Peyer's patch (tissue), 4 donors: Measurements from ENCODE around the gene CDH23. TPM values are rescaled to one million over a fixed set of nuclear protein-coding genes. Genes with fewer than 3 reads are reported as not detected.

ENCODE experiments used
- DNase-seq, 3 donors: peaks; one replicate each; pipeline ENCODE4 v3.0.0-alpha.2; 2017 to 2019
- H3K27ac ChIP-seq, 4 donors: fragments of 200-600 bp; sonication (generic); one replicate each; pipeline ENCODE4 v1.5.1; 2016 to 2019
- H3K27me3 ChIP-seq, 2 donors: fragments of 200-600 bp; sonication (generic); one replicate each; pipeline ENCODE4 v1.5.1; 2019
- H3K36me3 ChIP-seq, 3 donors: fragments of 200-600 bp; sonication (generic); one replicate each; pipeline ENCODE4 v1.5.1; 2016 to 2019
- H3K4me1 ChIP-seq, 4 donors: fragments of 200-600 bp; sonication (generic); one replicate each; pipeline ENCODE4 v1.5.1; 2016 to 2019
- H3K4me3 ChIP-seq, 4 donors: fragments of 200-600 bp; sonication (generic); 1 replicate in 3 of 4; 2 replicates in 1 of 4; pipeline ENCODE4 v1.5.1; 2016 to 2019; ENCODE audit warnings: mild to moderate bottlenecking in 1 of 4
- H3K9me3 ChIP-seq, 4 donors: fragments of 200-600 bp; sonication (generic); one replicate each; pipeline ENCODE4 v1.5.1; 2016 to 2019; ENCODE audit warnings: mild to moderate bottlenecking in 1 of 4
- CTCF ChIP-seq, 6 experiments: fragments of 450-650 bp in 4 of 6; fragments of 200-600 bp in 2 of 6; sonication (generic) in 1 of 6; IDR thresholded peaks; one replicate each; pipeline ENCODE4 v1.5.1; 2017 to 2019; ENCODE audit warnings: antibody characterized with exemption in 6 of 6, mild to moderate bottlenecking in 3 of 6, moderate library complexity in 1 of 6
- POLR2A ChIP-seq, 2 donors: fragments of 450-650 bp; IDR thresholded peaks; one replicate each; pipeline ENCODE4 v1.5.1; 2017; ENCODE audit warnings: antibody characterized with exemption in 2 of 2, mild to moderate bottlenecking in 2 of 2, moderate library complexity in 2 of 2
- total RNA-seq, 4 donors: library from RNA; depleted of rRNA; stranded (reverse); fragments of >200 nt; gene quantifications; one replicate each; pipeline ENCODE4 v1.1.0, GENCODE V29; 2016

Gene CDH23
- total RNA-seq, 4 donors from 2014 or later, result 3.2 to 9.9 (median 5.4) TPM

DNA sequence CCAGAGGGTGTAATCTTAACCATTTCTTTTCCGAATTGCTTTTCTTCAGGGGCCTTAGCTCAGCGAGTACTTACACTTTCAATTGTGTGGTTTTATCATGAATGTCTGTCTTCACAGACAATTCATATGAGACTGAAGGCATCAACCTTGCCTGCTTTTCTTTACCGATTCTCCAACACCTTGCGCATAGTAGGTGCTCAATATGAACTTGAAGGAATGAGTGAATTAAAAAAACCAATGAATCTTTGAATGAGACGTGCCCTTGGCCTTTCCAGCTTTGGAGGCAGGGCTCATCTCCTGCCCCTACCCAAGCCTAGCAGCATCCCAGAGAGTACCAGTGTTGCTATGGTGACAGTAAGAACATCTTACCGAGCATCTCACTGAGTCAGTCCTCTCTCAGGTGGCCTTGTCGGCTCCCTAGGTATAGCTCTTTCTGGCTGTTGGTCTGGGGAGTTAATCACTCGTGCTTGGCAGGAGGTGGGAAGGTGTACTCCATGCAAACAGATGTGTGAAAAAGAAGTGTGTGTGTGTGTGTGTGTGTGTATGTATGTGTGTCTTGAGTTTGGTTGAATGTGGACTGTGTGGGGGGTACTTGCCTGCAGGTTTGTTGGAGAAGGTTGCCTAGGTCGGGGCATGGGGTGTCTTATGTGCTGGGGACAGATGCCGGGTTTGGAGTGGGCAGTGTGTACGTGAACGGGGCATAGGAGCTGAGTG is 215.1 kb downstream of the CDH23 start:
- no peak overlapping the region for H3K4me3 ChIP-seq
- H3K27ac ChIP-seq, result no peak overlapping the region
- peaks cover 0 to 15% (median 7%) of the 10 kb centered on the region in 4 donors for H3K4me1 ChIP-seq
- TF ChIP-seq CTCF (IDR thresholded peaks at IDR 0.05) (no peak), POLR2A (IDR thresholded peaks at IDR 0.05) (no peak)
- no peaks in the 10 kb centered on the region for H3K36me3 ChIP-seq
- no peak for DNase-seq
- H3K9me3 ChIP-seq, result no peaks in the 10 kb centered on the region
- H3K27me3 ChIP-seq, result no peaks in the 10 kb centered on the region

GRCh38 chr10:71613261-71613777 is 216.6 kb downstream of the CDH23 start:
- TF ChIP-seq CTCF (IDR thresholded peaks at IDR 0.05), result no peak
- TF ChIP-seq POLR2A (IDR thresholded peaks at IDR 0.05), result peak; percentile 23 to 73
- H3K36me3 ChIP-seq, result no peaks in the 10 kb centered on the region
- DNase-seq, result peak in 2 of 3 donors; percentile 76 to 81
- no peaks in the 10 kb centered on the region for H3K9me3 ChIP-seq
- H3K4me3 ChIP-seq, result no peak overlapping the region
- peaks cover 0 to 15% (median 7%) of the 10 kb centered on the region in 4 donors for H3K4me1 ChIP-seq
- peak overlapping the region in 3 of 4 donors; percentile 66 to 90 (median 78) for H3K27ac ChIP-seq
- H3K27me3 ChIP-seq, result no peaks in the 10 kb centered on the region

DNA sequence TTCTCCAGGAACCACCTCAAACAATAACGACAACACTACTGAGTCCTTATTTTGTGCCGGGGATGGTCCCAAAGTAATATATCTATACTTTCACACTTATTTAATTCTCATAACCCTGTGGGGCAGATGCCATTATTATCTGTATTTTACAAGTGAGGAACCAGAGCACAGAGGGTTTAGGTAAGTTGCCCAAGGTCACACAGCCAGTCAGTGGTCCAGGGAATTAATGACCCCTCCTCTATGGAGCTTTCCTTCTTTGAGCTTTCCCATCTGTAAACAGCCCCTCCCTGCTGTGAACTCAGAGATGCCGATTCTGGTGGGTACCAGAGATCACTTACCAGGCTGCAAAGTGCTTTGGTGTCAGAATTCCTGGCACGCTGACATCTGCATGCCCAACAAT is 217.2 kb downstream of the CDH23 start:
- no peak for DNase-seq
- Histone ChIP-seq H3K9me3 (no peaks in the 10 kb centered on the region), H3K27me3 (no peaks in the 10 kb centered on the region), H3K4me1 (peaks cover 0 to 15% (median 7%) of the 10 kb centered on the region in 4 donors), H3K27ac (peak overlapping the region in 3 of 4 donors; percentile 66 to 90 (median 78)), H3K4me3 (no peak overlapping the region), H3K36me3 (no peaks in the 10 kb centered on the region)
- TF ChIP-seq POLR2A (IDR thresholded peaks at IDR 0.05), result no peak
- TF ChIP-seq CTCF (IDR thresholded peaks at IDR 0.05), result no peak

DNA sequence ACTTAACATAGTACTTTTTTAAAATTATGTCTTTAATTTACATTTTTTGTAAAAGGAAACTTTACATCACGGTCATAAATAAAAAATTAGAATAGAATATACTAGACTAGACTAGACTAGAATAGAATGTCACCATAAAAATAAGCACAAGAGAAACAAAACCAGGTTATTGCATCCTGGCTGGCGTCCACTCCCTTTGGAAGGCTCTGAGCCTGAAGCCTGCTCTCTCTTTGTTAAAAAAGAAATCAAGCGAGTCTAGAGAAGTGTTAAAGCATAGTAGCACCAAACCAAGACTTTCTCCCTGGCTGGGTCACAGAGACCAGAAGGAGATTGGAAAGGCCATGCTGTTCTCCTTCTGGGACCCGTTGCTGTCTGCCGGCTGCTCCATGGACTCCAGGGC is 218.2 kb downstream of the CDH23 start:
- DNase-seq, result no peak
- Histone ChIP-seq H3K4me3 (no peak overlapping the region), H3K27ac (peak overlapping the region in 1 of 4 donors; percentile 30), H3K36me3 (no peaks in the 10 kb centered on the region), H3K27me3 (no peaks in the 10 kb centered on the region), H3K4me1 (peaks cover 0 to 15% (median 5%) of the 10 kb centered on the region in 4 donors), H3K9me3 (no peaks in the 10 kb centered on the region)
- TF ChIP-seq POLR2A (IDR thresholded peaks at IDR 0.05) (no peak), CTCF (IDR thresholded peaks at IDR 0.05) (no peak)

- Histone ChIP-seq H3K9me3 (no peaks in the 10 kb centered on the region), H3K27me3 (no peaks in the 10 kb centered on the region), H3K27ac (peak overlapping the region in 2 of 4 donors; percentile 61 to 92), H3K4me1 (peaks cover 0 to 15% (median 5%) of the 10 kb centered on the region in 4 donors), H3K36me3 (no peaks in the 10 kb centered on the region), H3K4me3 (no peak overlapping the region)
- TF ChIP-seq CTCF (IDR thresholded peaks at IDR 0.05) (no peak), POLR2A (IDR thresholded peaks at IDR 0.05) (no peak)
- no peak for DNase-seq
Measured at GRCh38 chr10:71615538-71616329, 219.0 kb downstream of the CDH23 start.
